Muscle layer of colon (tissue), 2 donors: Measurements from ENCODE around the gene POMGNT2.

Source experiments
- H3K27ac ChIP-seq: one replicate; pipeline ENCODE4 v1.7.0; 2013; ENCODE audit warnings: low read depth, mild to moderate bottlenecking, low read length, moderate library complexity
- H3K27me3 ChIP-seq, 2 donors: one replicate each; pipeline ENCODE4 v1.7.0; 2013; ENCODE audit warnings: low read length in 2 of 2, mild to moderate bottlenecking in 2 of 2; ENCODE audit not compliant: insufficient read depth in 2 of 2, control insufficient read depth in 1 of 2
- H3K36me3 ChIP-seq: one replicate; pipeline ENCODE4 v1.7.0; 2013; ENCODE audit warnings: mild to moderate bottlenecking, low read length; ENCODE audit not compliant: insufficient read depth
- H3K4me1 ChIP-seq: one replicate; pipeline ENCODE4 v1.7.0; 2013; ENCODE audit warnings: mild to moderate bottlenecking, low read length; ENCODE audit not compliant: insufficient read depth
- H3K4me3 ChIP-seq, 2 donors: one replicate each; pipeline ENCODE4 v1.7.0; 2013; ENCODE audit warnings: low read length in 2 of 2, low read depth in 1 of 2, mild to moderate bottlenecking in 1 of 2, moderate library complexity in 1 of 2
- H3K9ac ChIP-seq: one replicate; pipeline ENCODE4 v1.7.0; 2013; ENCODE audit warnings: low read length
- H3K9me3 ChIP-seq: one replicate; pipeline ENCODE4 v1.7.0; 2013; ENCODE audit warnings: mild to moderate bottlenecking, low read length
- donor health status: abdominal sarcoma.
- donor health status: Adenocarcinoma of cecum.

POMGNT2 gene

DNA sequence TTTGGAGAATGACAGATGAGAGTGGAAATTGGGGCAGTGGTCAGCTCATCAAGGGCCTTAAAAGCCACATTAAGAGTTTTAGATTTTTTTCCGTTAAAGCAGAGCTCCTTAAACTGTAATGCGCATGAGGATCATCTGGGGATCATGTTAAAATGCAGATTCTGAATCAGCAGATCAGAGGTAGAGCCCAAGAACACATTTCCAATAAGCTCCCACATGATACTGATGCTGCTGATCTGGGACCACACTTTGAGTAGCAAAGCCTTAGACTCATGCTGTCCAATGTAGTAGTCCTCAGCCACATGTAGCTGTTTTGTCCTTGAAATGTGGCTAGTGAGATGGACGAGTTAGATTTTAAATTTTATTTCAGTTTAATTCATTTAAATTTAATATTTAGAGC is 26.3 kb upstream of the POMGNT2 start:
- no peak overlapping the region for H3K9ac ChIP-seq
- H3K36me3 ChIP-seq, result no peaks in the 10 kb centered on the region
- no peaks in the 10 kb centered on the region for H3K9me3 ChIP-seq
- no peak overlapping the region for H3K4me3 ChIP-seq
- no peak overlapping the region for H3K27ac ChIP-seq
- H3K27me3 ChIP-seq, result no peaks in the 10 kb centered on the region
- no peaks in the 10 kb centered on the region for H3K4me1 ChIP-seq

- no peak overlapping the region for H3K27ac ChIP-seq
- no peaks in the 10 kb centered on the region for H3K9me3 ChIP-seq
- H3K27me3 ChIP-seq, result no peaks in the 10 kb centered on the region
- H3K4me1 ChIP-seq, result no peaks in the 10 kb centered on the region
- no peak overlapping the region for H3K9ac ChIP-seq
- no peaks in the 10 kb centered on the region for H3K36me3 ChIP-seq
- H3K4me3 ChIP-seq, result no peak overlapping the region
These were observed 22.6 kb upstream of the POMGNT2 start for GRCh38 chr3:43128464-43128863.

DNA sequence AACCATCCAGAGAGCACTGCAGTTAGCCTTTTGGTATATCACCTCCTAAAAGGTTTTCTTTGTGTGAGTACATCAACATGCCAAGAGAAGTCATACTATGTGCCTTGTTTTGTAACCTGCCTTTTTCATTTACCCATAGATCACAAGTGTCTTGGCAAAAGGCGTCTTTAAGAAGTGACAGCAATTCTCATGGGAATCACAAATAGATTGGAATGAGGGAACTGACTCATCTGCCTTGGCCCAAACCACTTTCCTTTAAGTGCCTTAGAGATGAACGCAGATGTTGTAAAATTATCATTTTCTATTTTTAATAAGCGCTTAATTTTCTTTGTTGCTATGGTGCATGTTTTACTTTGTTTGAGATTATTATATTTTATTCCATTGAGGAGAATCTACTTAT is 20.7 kb upstream of the POMGNT2 start:
- no peaks in the 10 kb centered on the region for H3K27me3 ChIP-seq
- H3K4me3 ChIP-seq, result no peak overlapping the region
- H3K36me3 ChIP-seq, result no peaks in the 10 kb centered on the region
- H3K9ac ChIP-seq, result no peak overlapping the region
- no peaks in the 10 kb centered on the region for H3K4me1 ChIP-seq
- no peak overlapping the region for H3K27ac ChIP-seq
- H3K9me3 ChIP-seq, result no peaks in the 10 kb centered on the region

DNA sequence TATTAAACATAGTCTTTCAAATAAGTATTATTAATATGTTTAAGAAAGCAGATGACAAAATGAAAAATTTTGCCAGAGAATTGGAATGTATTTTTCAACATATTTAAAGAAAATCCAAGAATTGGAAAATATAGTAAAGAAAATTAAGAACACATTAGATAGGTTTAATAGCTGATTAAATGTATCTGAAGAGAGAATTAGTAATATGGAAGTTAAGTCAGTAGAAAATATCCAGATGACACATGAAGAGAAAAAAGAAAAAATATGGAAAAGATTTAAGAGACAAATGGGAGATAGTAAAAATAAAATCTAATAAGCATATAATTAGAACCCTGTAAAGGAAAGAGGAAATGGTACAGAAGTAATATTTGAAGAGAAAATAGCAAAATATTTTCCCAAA is 18.0 kb upstream of the POMGNT2 start:
- Histone ChIP-seq H3K36me3 (no peaks in the 10 kb centered on the region), H3K27ac (no peak overlapping the region), H3K4me3 (no peak overlapping the region), H3K27me3 (no peaks in the 10 kb centered on the region), H3K9me3 (no peaks in the 10 kb centered on the region), H3K4me1 (no peaks in the 10 kb centered on the region), H3K9ac (no peak overlapping the region)

GRCh38 chr3:43120937-43121336 is 15.1 kb upstream of the POMGNT2 start:
- no peak overlapping the region for H3K27ac ChIP-seq
- no peaks in the 10 kb centered on the region for H3K27me3 ChIP-seq
- H3K9me3 ChIP-seq, result no peaks in the 10 kb centered on the region
- no peak overlapping the region for H3K9ac ChIP-seq
- no peaks in the 10 kb centered on the region for H3K4me1 ChIP-seq
- H3K4me3 ChIP-seq, result no peak overlapping the region
- no peaks in the 10 kb centered on the region for H3K36me3 ChIP-seq

- H3K4me3 ChIP-seq, result no peak overlapping the region
- no peak overlapping the region for H3K9ac ChIP-seq
- no peaks in the 10 kb centered on the region for H3K36me3 ChIP-seq
- H3K27ac ChIP-seq, result no peak overlapping the region
- H3K9me3 ChIP-seq, result no peaks in the 10 kb centered on the region
- H3K27me3 ChIP-seq, result no peaks in the 10 kb centered on the region
- no peaks in the 10 kb centered on the region for H3K4me1 ChIP-seq
These were observed 11.4 kb upstream of the POMGNT2 start for GRCh38 chr3:43117257-43117656.

- Histone ChIP-seq H3K27me3 (no peaks in the 10 kb centered on the region), H3K9ac (no peak overlapping the region), H3K4me3 (no peak overlapping the region)
These were observed 7.8 kb upstream of the POMGNT2 start for GRCh38 chr3:43113671-43114070.

GRCh38 chr3:43106293-43106628 is 382 bp upstream of the POMGNT2 start:
- peak overlapping the region; percentile 9 for H3K9ac ChIP-seq
- no peaks in the 10 kb centered on the region for H3K9me3 ChIP-seq
- H3K4me3 ChIP-seq, result peak overlapping the region; percentile 46 to 79
- H3K36me3 ChIP-seq, result no peaks in the 10 kb centered on the region
- peaks cover 15% of the 10 kb centered on the region for H3K4me1 ChIP-seq
- H3K27ac ChIP-seq, result no peak overlapping the region
- no peaks in the 10 kb centered on the region for H3K27me3 ChIP-seq

More at GRCh38 chr3:43113671-43114070, 7.8 kb upstream of the POMGNT2 start:
- Histone ChIP-seq H3K36me3 (no peaks in the 10 kb centered on the region), H3K4me1 (no peaks in the 10 kb centered on the region), H3K9me3 (no peaks in the 10 kb centered on the region), H3K27ac (no peak overlapping the region)

- H3K4me1 ChIP-seq, result peaks cover 15% of the 10 kb centered on the region
- H3K9me3 ChIP-seq, result no peaks in the 10 kb centered on the region
- no peak overlapping the region for H3K27ac ChIP-seq
- no peaks in the 10 kb centered on the region for H3K36me3 ChIP-seq
- no peak overlapping the region for H3K9ac ChIP-seq
- peak overlapping the region; percentile 33 to 58 for H3K4me3 ChIP-seq
- no peaks in the 10 kb centered on the region for H3K27me3 ChIP-seq
These were observed 951 bp downstream of the POMGNT2 start for GRCh38 chr3:43104660-43105595.

- H3K9me3 ChIP-seq, result no peaks in the 10 kb centered on the region
- H3K4me1 ChIP-seq, result peaks cover 15% of the 10 kb centered on the region
- no peak overlapping the region for H3K9ac ChIP-seq
- H3K4me3 ChIP-seq, result no peak overlapping the region
- H3K27ac ChIP-seq, result no peak overlapping the region
- no peaks in the 10 kb centered on the region for H3K36me3 ChIP-seq
- H3K27me3 ChIP-seq, result no peaks in the 10 kb centered on the region
These were observed 1.8 kb downstream of the POMGNT2 start for GRCh38 chr3:43104039-43104438.

- Histone ChIP-seq H3K4me1 (peaks cover 15% of the 10 kb centered on the region), H3K4me3 (no peak overlapping the region), H3K27me3 (no peaks in the 10 kb centered on the region), H3K9me3 (no peaks in the 10 kb centered on the region), H3K9ac (no peak overlapping the region), H3K27ac (no peak overlapping the region), H3K36me3 (no peaks in the 10 kb centered on the region)
These were observed 3.0 kb downstream of the POMGNT2 start for GRCh38 chr3:43102773-43103480.
